K562 (cell line): ENCODE data around the gene KLHL22. TPM values are rescaled to one million over a fixed set of nuclear protein-coding genes. Genes with fewer than 3 reads are reported as not detected.

ENCODE experiments used
- ATAC-seq: fragments of 200-7000 bp; cut with Tn5 transposase; 3 replicates; pipeline ENCODE4 v1.9.1; 2020; ENCODE audit warnings: moderate library complexity
- BruUV-seq: library from RNA; stranded (reverse); fragments of 400-500 nt; replicated peaks from 2 replicates; lab custom pipeline; 2021; lab: Mats Ljungman, UMichigan
- CTCF ChIA-PET: fragments of 300-600 bp; formaldehyde crosslinking; extraction: SDS; loops from one replicate; lab custom pipeline; 2021; ENCODE audit warnings: low intra/inter-chr PET ratio; lab: Yijun Ruan, JAX
- POLR2A ChIA-PET: fragments of 300-600, 350-650 bp; sonication (Branson Sonifier 250); formaldehyde crosslinking; extraction: SDS; loops from one replicate; lab custom pipeline; 2021; ENCODE audit warnings: antibody characterized with exemption, inconsistent platforms; lab: Yijun Ruan, JAX
- DNase-seq, 4 experiments: peaks; one replicate each; pipeline versions ENCODE4 v3.0.0 to v3.0.0-alpha.2; 2011 to 2018; ENCODE audit warnings: low spot score in 3 of 4, mixed read lengths in 3 of 4; ENCODE audit errors: extremely low read depth in 1 of 4
- FAIRE-seq: peaks from 2 replicates; lab custom pipeline; 2011; peaks lifted over from hg19 to GRCh38; lab: Jason Lieb, UNC
- H2AFZ ChIP-seq: 2 replicates; pipeline ENCODE4 v1.6.0; 2011; ENCODE audit warnings: low read depth, low read length, control low read depth, inconsistent platforms
- H3K27ac ChIP-seq: fragments of 200-600 bp; 3 replicates; pipeline ENCODE4 v1.8.0; 2011; ENCODE audit warnings: low read depth, mild to moderate bottlenecking, control low read depth, inconsistent platforms, low read length, moderate library complexity, mixed read lengths; ENCODE audit errors: extremely low read depth
- H3K27me3 ChIP-seq, 2 experiments: fragments of 300-600 bp in 1 of 2; 2 replicates in 1 of 2; 3 replicates in 1 of 2; pipeline versions ENCODE4 v1.6.0 to v1.8.0; 2011; ENCODE audit warnings: inconsistent platforms in 2 of 2, low read length in 2 of 2, mild to moderate bottlenecking in 1 of 2, mixed read lengths in 1 of 2, moderate library complexity in 1 of 2; ENCODE audit not compliant: control insufficient read depth in 2 of 2, insufficient read depth in 2 of 2
- H3K36me3 ChIP-seq: fragments of 300-600 bp; 3 replicates; pipeline ENCODE4 v1.8.0; 2011; ENCODE audit warnings: mild to moderate bottlenecking, low read length, inconsistent platforms; ENCODE audit not compliant: control insufficient read depth, insufficient read depth
- H3K4me1 ChIP-seq, 2 experiments: fragments of 200-600 bp in 1 of 2; replicated peaks in 1 of 2; 2 replicates in 1 of 2; 3 replicates in 1 of 2; pipeline versions ENCODE4 v1.5.1 to v1.8.0; 2011; ENCODE audit warnings: inconsistent platforms in 2 of 2, low read length in 2 of 2, mild to moderate bottlenecking in 1 of 2, mixed read lengths in 1 of 2, moderate library complexity in 1 of 2; ENCODE audit not compliant: control insufficient read depth in 2 of 2, insufficient read depth in 2 of 2
- H3K4me2 ChIP-seq: 2 replicates; pipeline ENCODE4 v1.6.1; 2011; ENCODE audit warnings: low read length, control low read depth, inconsistent platforms, mixed read lengths; ENCODE audit not compliant: insufficient read depth
- H3K4me3 ChIP-seq: fragments of 200-600 bp; sonication (generic), shearing (Covaris generic); 2 replicates; pipeline ENCODE4 v1.5.1; 2016; ENCODE audit warnings: control low read depth, inconsistent platforms
- H3K79me2 ChIP-seq: fragments of 200-600 bp; 3 replicates; pipeline ENCODE4 v1.8.0; 2011; ENCODE audit warnings: low read length, inconsistent platforms; ENCODE audit not compliant: control insufficient read depth, insufficient read depth
- H3K9ac ChIP-seq, 2 experiments: 2 replicates each; pipeline versions ENCODE4 v1.6.0 to v1.6.1; 2011; ENCODE audit warnings: low read depth in 2 of 2, low read length in 2 of 2, control low read depth in 1 of 2, inconsistent platforms in 1 of 2, mild to moderate bottlenecking in 1 of 2, mixed read lengths in 1 of 2; ENCODE audit not compliant: insufficient read depth in 1 of 2
- H3K9me1 ChIP-seq: one replicate; pipeline ENCODE4 v1.6.0; 2011; ENCODE audit warnings: inconsistent platforms, mild to moderate bottlenecking, low read length, moderate library complexity; ENCODE audit not compliant: control insufficient read depth, insufficient read depth
- H3K9me3 ChIP-seq: replicated peaks from 2 replicates; pipeline ENCODE4 v1.5.1; 2011; ENCODE audit warnings: low read depth, low read length, inconsistent platforms; ENCODE audit not compliant: control insufficient read depth, insufficient read depth
- H4K20me1 ChIP-seq: replicated peaks from 2 replicates; pipeline ENCODE4 v1.6.1; 2011; ENCODE audit warnings: low read length, inconsistent platforms, mixed read lengths; ENCODE audit not compliant: control insufficient read depth, insufficient read depth
- ARID1B ChIP-seq: fragments of 450-650 bp; IDR thresholded peaks from 2 replicates; pipeline ENCODE4 v1.6.1; 2016; ENCODE audit warnings: antibody characterized with exemption, mild to moderate bottlenecking, inconsistent platforms
- MEF2D ChIP-seq: conservative IDR thresholded peaks from 2 replicates; pipeline ENCODE4 v1.6.1; 2016; ENCODE audit warnings: low read depth, missing genetic modification characterization, missing compliant biosample characterization
- RFX7 ChIP-seq: fragments of 250-450 bp; sonication (Bioruptor Pico); IDR thresholded peaks from 2 replicates; pipeline ENCODE4 v1.5.1; 2021; ENCODE audit warnings: mild to moderate bottlenecking
- TCF7 ChIP-seq: sonication (generic); IDR thresholded peaks from 2 replicates; pipeline ENCODE4 v1.6.1; 2016; ENCODE audit warnings: antibody characterized with exemption, borderline replicate concordance
- ZC3H4 ChIP-seq: sonication (generic); formaldehyde crosslinking; IDR thresholded peaks from 2 replicates; pipeline ENCODE4 v1.9.0; 2021; ENCODE audit warnings: missing genetic modification reagents, borderline replicate concordance
- WGBS: fragments of 100-300 bp; shearing (Covaris generic); methylation state at CpG from one replicate; pipeline ENCODE4 v1.1.6; 2016; ENCODE audit warnings: low coverage, mixed read lengths; ENCODE audit not compliant: insufficient coverage; ENCODE audit errors: missing lambda C conversion rate; 5-methylcytosine and 5-hydroxymethylcytosine counted together
- in situ Hi-C: fragments of 300-500 bp; cut with MboI; formaldehyde crosslinking; loops from 4 replicates; pipeline ENCODE4 v1.15.0; 2018; ENCODE audit warnings: inconsistent platforms, mixed read lengths
- intact Hi-C: fragments of 100-400 bp; cut with micrococcal nuclease; formaldehyde crosslinking; loops from 2 replicates; pipeline ENCODE4 v1.14.2; 2022
- polyA plus RNA-seq, 8 experiments: library from polyadenylated mRNA; depleted of rRNA in 4 of 8; stranded (reverse) in 5 of 8; unstranded in 3 of 8; fragments of >200 nt; fragmentation: Nextera tagmentation in 2 of 8; fragmentation: Illumina TruSeq in 1 of 8; extraction: Ambion mirVana in 2 of 8; extraction: Trizol in 1 of 8; gene quantifications; 2 replicates each; pipeline versions ENCODE4 v1.2.1 to v1.2.3, GENCODE V29; 2011 to 2014; ENCODE audit warnings: inconsistent platforms in 1 of 8, missing spikeins in 1 of 8
- total RNA-seq, 7 experiments: library from RNA; depleted of rRNA in 6 of 7; stranded (reverse); fragments of >200 nt in 6 of 7; fragmentation: Illumina TruSeq in 2 of 7; extraction: Trizol in 2 of 7; gene quantifications; 2 replicates each; pipeline versions ENCODE4 v1.2.1 to v1.2.3, GENCODE V29; 2011 to 2021; ENCODE audit warnings: low replicate concordance in 1 of 7
- TF ChIP-seq, protein P1 (sequence below): fragments of 450-650 bp; IDR thresholded peaks from 2 replicates; pipeline ENCODE4 v1.6.1; 2016; ENCODE audit warnings: low read depth

KLHL22 gene
- total and polyA plus RNA-seq, 9 of the 15 experiments (the other 6 are each of a cell fraction or from before 2014, with no cell fraction given), result 1.3 to 25.6 (median 15.2) TPM

DNA sequence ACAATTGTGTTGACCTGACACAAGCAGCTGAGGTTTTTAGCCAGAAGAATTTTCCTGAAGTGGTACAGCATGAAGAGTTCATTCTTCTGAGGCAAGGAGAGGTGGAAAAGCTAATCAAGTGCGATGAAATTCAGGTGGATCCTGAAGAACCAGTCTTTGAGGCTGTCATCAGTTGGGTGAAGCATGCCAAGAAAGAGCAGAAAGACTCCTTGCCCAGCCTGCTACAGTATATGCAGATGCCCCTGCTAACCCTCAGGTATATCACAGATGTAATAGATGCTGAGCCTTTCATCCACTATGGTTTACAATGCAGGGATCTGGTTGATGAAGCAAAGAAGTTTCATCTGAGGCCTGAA lies 45.1 kb downstream of the KLHL22 start:
- no peaks in the 10 kb centered on the region for H3K36me3 ChIP-seq
- 2% methylated on average over 1 of the region's 1 CpG for WGBS
- H3K9ac ChIP-seq, result no peak overlapping the region
- no TSS peak for BruUV-seq
- FAIRE-seq (no peak), ATAC-seq (no peak), DNase-seq (no peak)
- no peak for TF ChIP-seq ARID1B
- TF ChIP-seq, protein P1, sequence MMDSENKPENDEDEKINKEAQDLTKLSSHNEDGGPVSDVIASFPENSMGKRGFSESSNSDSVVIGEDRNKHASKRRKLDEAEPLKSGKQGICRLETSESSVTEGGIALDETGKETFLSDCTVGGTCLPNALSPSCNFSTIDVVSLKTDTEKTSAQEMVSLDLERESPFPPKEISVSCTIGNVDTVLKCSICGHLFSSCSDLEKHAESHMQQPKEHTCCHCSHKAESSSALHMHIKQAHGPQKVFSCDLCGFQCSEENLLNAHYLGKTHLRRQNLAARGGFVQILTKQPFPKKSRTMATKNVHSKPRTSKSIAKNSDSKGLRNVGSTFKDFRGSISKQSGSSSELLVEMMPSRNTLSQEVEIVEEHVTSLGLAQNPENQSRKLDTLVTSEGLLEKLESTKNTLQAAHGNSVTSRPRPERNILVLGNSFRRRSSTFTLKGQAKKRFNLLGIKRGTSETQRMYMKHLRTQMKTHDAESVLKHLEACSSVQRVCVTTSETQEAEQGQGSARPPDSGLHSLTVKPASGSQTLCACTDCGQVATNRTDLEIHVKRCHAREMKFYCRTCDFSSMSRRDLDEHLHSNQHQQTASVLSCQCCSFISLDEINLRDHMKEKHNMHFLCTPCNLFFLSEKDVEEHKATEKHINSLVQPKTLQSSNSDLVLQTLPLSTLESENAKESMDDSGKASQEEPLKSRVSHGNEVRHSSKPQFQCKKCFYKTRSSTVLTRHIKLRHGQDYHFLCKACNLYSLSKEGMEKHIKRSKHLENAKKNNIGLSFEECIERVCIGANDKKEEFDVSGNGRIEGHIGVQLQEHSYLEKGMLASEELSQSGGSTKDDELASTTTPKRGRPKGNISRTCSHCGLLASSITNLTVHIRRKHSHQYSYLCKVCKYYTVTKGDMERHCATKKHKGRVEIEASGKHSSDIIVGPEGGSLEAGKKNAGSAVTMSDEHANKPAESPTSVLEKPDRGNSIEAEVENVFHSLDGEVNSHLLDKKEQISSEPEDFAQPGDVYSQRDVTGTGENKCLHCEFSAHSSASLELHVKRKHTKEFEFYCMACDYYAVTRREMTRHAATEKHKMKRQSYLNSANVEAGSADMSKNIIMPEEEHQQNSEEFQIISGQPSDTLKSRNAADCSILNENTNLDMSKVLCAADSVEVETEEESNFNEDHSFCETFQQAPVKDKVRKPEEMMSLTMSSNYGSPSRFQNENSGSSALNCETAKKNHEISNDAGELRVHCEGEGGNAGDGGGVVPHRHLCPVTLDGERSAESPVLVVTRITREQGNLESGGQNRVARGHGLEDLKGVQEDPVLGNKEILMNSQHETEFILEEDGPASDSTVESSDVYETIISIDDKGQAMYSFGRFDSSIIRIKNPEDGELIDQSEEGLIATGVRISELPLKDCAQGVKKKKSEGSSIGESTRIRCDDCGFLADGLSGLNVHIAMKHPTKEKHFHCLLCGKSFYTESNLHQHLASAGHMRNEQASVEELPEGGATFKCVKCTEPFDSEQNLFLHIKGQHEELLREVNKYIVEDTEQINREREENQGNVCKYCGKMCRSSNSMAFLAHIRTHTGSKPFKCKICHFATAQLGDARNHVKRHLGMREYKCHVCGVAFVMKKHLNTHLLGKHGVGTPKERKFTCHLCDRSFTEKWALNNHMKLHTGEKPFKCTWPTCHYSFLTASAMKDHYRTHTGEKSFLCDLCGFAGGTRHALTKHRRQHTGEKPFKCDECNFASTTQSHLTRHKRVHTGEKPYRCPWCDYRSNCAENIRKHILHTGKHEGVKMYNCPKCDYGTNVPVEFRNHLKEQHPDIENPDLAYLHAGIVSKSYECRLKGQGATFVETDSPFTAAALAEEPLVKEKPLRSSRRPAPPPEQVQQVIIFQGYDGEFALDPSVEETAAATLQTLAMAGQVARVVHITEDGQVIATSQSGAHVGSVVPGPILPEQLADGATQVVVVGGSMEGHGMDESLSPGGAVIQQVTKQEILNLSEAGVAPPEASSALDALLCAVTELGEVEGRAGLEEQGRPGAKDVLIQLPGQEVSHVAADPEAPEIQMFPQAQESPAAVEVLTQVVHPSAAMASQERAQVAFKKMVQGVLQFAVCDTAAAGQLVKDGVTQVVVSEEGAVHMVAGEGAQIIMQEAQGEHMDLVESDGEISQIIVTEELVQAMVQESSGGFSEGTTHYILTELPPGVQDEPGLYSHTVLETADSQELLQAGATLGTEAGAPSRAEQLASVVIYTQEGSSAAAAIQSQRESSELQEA, result no peak
- TF ChIP-seq MEF2D (tag), result no peak
- 0 out of 2 replicates have a peak, but pooled peaks have one; percentile 52 for TF ChIP-seq ZC3H4 (CRISPR knock-in tag)
- TF ChIP-seq RFX7 (CRISPR knock-in tag), result 0 out of 2 replicates have a peak, but pooled peaks have one; percentile 24
- TF ChIP-seq TCF7, result no peak
- ChIA-PET POLR2A (interaction anchor here (6.8 kb wide), 1 partner anchor 16 kb away, joined by 46 read pairs; no protein-coding TSS in a partner anchor), CTCF (no interaction called here)
- peaks cover 26 to 41% of the 10 kb centered on the region in 2 experiments; a peak in 4 of 5 replicates for H3K27me3 ChIP-seq
- in situ Hi-C loops, result no loop called here
- no peaks in the 10 kb centered on the region for H3K79me2 ChIP-seq
- H4K20me1 ChIP-seq, result peaks cover 3% of the 10 kb centered on the region; the same call in 1 of the 2 replicates
- no peak overlapping the region for H3K27ac ChIP-seq
- H3K4me1 ChIP-seq, result peaks cover 0 to 6% of the 10 kb centered on the region in 2 experiments; a peak in 1 of 5 replicates
- no peak overlapping the region for H3K4me2 ChIP-seq
- no peaks in the 10 kb centered on the region for H3K9me3 ChIP-seq
- no peak overlapping the region for H2AFZ ChIP-seq
- no peaks in the 10 kb centered on the region for H3K9me1 ChIP-seq
- no peak overlapping the region for H3K4me3 ChIP-seq
- intact Hi-C loops, result no loop called here
